Measurements from ENCODE around the gene WDR46.

DNA sequence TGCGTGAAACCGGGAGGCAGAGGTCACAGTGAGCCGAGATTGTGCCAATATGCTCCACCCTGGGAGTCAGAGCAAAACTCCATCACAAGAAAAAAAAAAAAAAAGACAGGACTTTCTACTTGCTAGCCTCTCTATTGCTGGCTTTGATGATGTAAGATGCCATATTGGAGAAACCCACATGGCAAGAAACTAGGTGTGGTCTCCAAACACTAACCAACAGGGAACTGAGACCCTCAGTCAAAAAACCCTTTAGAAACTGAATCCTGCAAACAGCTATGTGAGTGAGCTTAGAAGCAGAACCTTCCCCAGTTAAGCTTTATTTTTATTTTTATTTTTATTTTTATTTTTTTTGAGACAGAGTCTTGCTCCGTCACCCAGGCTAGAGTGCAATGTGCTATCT lies 46.9 kb upstream of the WDR46 start:
- TF ChIP-seq, protein P1, sequence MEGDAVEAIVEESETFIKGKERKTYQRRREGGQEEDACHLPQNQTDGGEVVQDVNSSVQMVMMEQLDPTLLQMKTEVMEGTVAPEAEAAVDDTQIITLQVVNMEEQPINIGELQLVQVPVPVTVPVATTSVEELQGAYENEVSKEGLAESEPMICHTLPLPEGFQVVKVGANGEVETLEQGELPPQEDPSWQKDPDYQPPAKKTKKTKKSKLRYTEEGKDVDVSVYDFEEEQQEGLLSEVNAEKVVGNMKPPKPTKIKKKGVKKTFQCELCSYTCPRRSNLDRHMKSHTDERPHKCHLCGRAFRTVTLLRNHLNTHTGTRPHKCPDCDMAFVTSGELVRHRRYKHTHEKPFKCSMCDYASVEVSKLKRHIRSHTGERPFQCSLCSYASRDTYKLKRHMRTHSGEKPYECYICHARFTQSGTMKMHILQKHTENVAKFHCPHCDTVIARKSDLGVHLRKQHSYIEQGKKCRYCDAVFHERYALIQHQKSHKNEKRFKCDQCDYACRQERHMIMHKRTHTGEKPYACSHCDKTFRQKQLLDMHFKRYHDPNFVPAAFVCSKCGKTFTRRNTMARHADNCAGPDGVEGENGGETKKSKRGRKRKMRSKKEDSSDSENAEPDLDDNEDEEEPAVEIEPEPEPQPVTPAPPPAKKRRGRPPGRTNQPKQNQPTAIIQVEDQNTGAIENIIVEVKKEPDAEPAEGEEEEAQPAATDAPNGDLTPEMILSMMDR (IDR thresholded peaks at IDR 0.05; ENCODE audit: low read depth, low read length, poor library complexity, severe bottlenecking), result no peak
- no peak for TF ChIP-seq EZH2phosphoT487 (IDR thresholded peaks at IDR 0.05; ENCODE audit: borderline replicate concordance, low read length)
